T-helper 22 cell (primary cell): Measurements from ENCODE around the gene DEGS1.

Source experiments
- DNase-seq: peaks from one replicate; pipeline ENCODE4 v3.0.0-alpha.2; 2020; ENCODE audit warnings: low read depth

DEGS1 gene

DNA sequence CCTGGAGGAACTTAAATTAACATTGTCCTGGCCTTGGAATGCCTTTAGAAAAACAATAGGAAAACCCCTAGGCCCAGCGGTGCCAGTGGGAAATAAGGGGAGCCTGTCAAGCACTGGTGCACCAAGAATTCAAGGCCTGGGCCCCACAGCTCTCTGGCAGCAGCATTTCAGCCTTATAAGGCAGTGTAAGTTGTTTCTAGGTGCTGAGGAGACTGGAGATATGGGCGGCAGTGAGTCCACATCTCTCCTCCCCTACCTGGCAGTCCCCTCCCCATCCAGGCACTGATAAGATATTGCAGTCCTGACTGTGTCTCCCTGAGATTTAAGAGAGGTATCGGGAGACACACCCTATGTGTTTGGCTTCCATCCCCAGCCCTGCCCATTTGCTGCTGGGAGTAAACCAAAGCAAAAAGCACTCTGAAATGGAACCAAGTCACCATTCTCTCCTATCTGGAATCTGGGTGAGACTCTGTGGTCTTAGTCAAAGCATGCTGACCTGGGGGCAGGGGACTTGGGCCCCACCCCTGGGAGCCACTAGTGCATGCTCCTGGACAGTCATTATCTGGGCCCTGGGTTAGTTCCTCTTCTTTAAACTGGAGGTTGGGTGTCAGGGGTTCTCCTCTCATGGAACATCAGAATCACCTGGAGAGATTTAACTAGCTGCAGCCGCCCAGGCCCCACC is 30.5 kb downstream of the DEGS1 start:
- no peak for DNase-seq

DNA sequence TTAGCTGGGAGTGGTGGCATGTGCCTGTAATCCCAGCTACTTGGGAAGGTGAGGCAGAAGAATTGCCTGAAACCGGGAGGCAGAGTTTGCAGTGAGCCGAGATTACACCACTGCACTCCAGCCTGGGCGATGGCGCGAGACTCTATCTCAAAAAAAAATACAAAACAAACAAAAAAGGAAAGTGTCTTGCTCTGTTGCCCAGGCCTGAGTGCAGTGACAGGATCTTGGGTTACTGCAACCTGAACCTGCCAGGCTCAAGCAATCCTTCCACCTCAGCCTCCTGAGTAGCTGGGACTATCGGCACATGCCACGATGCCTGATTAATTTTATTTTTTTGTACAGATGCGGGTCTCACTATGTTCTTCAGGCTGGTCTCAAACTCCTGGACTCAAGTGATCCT is 33.3 kb downstream of the DEGS1 start:
- DNase-seq: no peak

DNA sequence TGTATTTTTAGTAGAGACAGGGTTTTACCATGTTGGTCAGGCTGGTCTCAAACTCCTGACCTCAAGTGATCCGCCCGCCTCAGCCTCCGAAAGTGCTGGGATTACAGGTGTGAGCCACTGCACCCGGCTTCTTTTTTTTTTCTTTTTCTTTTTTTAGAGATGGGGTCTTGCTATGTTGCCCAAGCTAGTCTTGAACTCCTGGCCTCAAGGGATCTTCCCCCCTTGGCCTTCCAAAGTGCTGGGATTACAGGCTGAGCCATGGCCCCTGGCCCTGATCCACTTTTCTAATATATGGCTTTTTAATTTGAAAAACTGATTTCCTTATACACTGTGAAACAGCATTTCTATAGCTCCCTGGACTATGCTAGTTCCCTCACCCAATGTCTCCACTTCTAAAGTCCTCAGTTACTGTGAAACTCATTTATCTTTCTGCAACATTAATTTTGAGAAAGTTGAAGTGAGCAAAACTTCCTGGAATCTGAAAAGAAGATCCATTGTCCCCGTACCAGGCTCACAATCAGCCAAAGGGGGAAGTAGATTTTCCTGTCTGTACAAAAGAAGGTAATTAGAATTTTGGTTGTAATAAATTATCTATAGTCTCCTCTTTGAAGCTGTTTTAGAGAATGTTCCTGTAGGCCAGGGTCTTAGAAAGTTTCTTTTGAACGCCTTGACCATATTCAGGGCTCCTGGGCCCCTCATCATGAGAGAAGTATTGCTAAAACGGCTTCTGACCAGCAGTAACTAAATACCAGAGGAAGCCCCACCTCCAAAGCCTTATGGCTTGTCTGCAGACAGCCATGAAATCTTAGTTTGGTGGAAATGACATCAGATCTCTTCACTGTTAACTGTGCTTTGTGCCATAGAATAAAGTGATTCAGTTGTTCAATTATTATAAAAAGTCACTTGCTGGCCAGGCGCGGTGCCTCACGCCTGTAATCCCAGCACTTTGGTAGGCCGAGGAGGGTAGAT is 34.9 kb downstream of the DEGS1 start:
- no peak for DNase-seq

DNA sequence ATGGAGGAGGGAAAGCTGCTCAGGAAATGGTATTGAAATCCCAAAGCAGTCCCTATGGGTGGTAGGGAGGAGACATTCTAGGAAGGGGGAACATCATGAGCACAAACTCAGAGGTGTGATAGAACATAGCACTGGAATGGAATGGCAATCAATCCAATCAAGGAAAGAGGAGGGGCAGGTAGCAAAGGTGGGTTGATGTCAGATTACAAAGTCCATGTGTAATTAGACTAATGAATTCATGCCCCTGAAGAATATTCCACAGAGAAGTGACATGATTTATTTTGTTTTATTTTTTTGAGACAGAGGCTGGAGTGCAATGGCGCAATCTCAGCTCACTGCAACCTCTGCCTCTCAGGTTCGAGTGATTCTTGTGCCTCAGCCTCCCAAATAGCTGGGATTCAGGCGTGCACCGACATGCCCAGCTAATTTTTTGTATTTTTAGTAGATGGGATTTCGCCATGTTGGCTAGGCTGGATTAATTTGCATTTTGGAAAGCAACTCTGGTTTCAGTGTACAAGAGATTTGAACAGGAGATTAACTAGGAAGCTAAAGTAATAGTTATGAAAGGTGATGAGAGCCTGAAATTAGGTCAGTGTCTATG is 36.1 kb downstream of the DEGS1 start:
- no peak for DNase-seq

DNA sequence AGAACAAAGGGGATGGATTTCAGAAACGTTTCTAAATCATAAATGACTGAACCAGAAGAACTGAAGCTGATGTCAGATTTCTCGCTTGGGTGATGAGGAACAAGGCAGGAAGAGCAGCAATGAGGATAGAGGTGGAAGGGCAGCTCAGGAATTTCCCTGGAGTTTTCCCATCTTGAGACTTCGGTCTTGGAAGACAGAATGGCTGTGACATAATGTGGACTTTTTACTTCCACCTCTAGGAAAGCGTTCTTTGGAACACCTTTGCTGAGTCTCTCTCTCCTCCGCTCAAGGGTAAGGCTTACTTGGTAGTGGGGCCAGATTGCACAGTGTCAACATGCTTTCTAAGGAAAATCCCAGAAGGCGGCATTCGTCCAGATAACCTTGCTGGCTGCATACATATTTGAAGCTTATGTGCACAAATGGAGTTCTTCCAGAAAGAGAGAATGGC is 36.6 kb downstream of the DEGS1 start:
- DNase-seq: no peak

DNA sequence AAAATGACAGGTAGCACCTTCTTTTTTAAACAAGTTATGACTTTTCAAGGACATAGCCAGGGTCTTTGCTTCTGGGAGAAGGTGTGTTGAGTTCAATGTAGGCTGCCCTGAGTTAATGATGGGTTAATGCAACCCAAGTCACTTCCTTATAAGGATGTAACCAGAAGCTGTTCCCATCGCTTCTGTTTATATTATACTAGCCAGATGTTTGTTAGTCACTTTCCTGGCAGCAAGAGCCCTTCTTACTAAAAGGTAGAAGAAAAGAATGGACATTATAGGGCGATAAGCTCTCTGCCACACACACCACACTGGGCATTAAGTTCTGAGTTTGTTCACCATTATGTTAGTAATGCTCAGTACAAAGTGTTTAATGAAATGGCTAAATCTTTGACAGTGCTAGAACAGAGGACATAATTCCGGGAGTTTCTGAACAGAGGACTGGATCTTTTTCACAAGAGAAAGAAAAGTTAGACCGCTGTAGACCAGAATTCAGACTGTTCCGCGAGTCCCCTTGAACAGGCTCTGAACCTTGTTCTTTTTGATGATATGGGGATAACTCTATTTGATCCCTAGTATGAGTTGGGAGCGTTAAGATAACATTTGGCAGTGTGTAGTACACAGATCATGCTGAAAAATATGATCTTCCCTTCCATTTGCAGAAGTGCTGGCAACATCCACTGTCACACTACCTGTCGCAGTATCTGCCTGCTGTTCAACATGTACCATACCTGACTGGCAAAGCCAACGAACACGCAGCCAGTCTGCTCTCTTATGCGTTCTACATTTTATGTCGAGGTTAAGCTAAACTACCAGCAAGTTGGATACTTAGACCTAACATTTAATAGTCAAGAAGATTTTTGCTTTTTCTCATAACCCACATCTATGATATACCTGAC is 41.0 kb downstream of the DEGS1 start:
- no peak for DNase-seq

DNA sequence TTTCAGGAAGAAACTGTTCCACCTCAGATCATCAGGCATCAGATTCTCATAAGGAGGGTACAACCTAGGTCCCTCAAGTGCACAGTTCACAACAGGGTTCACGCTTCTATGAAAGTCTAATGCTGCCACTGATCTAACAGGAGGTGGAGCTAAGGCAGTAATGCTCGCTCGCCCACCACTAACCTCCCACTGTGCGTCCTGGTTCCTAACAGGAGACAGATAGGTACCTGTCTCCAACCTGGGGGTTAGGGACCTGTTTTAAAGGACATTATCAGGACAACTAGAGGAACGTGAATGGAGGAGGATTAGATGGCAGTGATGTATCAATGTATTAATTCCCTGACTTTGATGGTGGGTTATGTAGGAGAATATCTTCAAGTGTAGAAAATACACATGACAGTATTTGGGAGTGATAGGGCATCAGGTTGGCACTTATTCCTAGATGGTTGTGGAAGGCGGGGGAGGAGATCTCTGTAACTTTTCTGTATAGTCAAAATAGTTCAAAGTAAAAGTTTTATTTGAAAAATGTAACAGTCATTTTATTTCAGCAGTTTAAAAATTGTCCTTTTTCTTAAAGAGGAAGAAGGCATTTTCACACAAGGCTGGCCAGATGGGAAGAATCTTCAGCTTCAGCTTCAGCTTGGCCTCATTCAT is 43.9 kb downstream of the DEGS1 start:
- DNase-seq: no peak

DNA sequence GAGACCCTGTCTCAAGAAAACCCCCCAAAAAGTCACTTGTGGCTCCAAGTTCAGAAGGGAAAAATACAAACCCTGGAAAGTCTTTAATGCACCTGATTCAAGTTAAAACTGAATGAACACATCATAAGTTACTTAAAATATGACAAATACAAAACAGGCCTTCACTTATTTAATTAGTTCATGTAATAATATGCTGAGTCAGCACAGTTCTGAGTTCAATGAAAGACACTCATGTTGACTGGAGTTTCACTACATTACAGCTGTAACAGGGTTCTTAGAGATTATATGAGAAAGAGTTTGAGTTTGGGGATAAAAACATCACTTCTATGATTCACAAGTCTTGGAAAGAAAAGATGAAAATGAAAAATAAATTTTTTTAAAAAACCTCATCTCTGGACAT is 51.0 kb downstream of the DEGS1 start:
- no peak for DNase-seq

DNA sequence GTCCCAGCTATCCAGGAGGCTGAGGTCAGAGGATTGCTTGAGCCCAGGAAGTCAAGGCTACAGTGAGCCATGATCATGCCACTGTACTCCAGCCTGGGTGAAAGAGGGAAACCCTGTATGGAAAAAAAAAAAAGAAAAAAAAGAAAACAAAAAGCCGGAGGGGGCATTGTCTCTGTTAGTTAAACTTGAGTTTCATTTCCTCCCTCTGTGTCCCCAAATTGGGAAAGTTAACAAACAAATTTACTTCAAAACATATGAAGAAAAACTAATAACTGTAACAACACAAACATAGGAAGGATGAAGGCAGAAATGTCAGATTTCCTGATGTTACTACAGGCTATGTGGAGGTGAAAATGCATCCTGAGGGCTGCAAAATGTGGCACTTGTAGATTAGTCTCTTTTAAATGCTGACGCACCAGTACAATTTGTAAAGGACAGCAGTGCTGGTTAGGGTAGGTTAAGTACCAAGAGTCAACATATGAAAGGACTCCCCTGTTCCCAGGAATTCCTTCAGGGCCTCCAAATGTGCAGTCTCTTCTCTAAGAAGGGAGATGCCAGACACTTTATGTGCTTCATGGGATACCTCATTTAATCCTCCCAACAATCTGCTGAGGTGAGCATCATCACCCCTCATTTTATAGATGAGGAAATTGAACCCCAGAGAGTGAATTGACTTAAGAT is 52.9 kb downstream of the DEGS1 start:
- DNase-seq: no peak

DNA sequence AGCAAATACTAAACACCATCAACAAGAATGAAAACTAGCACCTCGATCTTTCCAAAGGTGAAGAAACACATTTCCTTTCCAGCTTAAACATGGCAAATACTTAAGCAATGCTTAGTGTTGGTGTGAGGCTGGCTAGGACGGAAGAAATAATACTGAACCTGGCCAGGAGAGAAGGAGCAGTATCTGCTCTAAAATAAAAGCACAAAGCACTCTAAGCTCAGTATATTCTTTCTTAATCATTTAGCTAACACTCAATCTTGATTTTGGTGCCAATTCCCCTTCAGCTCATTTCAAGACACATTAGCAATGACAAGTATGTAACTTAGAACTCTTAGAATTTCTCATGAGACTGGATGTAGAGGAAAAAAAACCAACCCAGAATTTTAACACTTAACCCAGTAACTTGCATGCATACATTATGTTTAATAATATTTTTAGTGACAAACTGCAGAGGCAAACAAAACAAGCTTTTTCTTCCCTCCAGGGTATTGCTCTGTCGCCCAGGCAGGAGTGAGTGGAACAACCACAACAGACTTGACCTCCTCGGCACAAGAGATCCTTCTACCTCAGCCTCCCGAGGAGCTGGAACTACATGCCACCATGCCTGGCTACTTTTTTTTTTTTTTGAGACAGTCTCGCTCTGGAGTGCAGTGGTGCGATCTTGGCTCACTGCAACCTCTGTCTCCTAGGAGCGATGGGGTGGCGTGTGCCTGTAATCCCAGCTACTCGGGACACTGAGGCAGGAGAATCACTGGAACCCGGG is 54.3 kb downstream of the DEGS1 start:
- DNase-seq: no peak

DNA sequence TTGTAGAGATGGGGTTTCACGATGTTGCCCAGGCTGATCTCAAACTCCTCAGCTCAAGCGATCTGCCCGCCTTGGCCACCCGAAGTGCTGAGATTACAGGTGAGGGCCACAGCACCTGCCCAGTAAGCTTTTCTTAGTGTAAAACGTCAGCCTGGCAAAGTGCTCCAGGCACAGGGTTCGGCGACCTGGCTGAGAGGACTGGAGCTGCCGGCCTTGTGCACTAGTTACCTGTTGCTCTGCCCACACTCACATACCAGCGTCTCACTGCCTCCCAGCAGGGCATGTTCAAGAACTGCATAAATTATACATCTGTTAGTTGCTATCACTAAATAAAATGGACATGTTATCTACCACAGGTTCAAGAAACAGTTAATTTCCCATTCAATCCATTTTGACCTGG is 55.2 kb downstream of the DEGS1 start:
- no peak for DNase-seq

DNA sequence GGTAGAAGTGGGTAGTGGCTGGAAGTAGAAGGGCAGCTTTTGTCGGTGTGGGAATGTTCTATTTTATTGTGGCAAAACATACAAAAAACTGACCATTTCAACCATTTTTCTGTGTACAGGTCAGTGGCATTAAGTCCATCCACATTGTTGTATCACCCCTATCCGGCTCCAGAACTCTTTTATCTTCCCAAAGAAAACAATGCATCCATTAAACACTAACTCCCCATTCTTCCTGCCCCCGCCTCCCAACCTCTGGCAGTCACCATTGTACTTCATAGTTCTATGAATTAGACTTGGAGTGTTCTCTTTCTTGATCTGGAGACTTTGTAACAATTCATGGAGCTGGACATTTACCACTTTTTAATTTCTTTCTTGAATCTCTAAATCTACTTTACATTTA is 55.7 kb downstream of the DEGS1 start:
- DNase-seq: no peak
